HG03108 (cell line): ENCODE results near the gene LCT.
A peak's percentile ranks its signal among the peaks of the same experiment; 100 is the strongest.
"Not testable (repeated sequence)": the region's sequence is repeated elsewhere in the genome, so short reads cannot be mapped to it uniquely, and the experiment has no call there.

Experiments used
- ATAC-seq: cut with Tn5 transposase; IDR thresholded peaks from one replicate; pipeline ENCODE4 v1.9.1; 2021; ENCODE audit warnings: moderate library complexity; ENCODE audit not compliant: unreplicated experiment

LCT gene

DNA sequence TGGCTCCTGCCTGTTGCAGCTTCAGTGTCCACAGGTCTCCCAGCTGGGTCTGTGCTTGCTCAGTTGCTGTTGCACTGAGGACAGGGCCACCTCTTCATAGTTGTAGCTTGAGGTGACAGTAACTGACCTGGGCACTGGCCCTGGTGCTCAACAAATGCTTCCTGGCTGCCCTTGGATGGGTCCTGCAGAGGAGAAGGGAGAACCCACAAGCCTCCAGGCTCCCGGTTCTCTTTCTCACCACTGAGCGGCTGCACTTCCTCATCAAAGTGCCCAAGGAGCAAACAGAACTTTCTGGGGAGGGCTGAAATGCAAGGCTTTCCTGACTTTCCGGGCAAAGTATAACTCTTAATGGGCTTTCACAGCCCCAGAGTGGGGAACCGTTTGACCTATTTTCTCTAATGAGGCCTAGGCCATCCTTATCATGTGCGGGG is 38.7 kb downstream of the LCT start:
- ATAC-seq: no peak

DNA sequence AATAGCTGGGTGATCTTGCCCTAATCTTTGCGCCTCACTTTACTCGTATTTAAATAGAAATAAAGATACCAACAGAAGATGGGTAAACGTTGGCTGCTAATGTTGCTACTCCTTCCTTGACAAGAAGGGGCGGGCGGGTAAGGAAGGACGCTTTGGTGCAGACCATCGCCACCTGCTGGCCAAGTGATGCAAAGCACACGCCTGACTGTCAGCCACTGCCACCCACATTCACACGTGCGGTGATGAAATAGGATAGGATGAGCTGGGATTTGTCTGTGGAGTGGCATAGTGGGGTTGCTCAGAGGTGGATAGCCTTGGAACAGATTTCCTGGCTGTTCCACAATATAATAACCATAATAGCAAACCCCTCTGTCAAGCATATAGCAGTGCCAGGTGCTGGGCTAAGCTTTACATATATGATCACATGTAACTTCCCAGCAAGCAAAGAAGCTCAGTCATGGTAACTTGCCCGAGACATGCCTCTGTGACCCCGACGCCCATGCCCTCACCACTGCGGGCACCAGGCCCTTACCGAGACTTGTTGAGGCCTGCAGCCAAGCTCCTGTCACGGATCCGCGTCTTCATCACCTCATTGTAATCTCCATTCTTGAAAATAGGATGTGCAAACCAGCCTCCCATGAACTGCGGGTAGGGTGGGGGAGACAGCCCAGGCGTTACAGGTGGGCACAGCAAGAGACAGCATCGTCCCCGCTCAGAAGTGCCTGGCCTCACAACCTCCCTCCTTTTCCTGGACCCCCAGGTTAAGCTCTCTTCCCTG is 39.3 kb downstream of the LCT start:
- ATAC-seq: no peak

GRCh38 chr2:135796606-135797005 is 40.4 kb downstream of the LCT start:
- ATAC-seq: no peak

- not testable (repeated sequence) for ATAC-seq
Observed at GRCh38 chr2:135795641-135796040, 41.3 kb downstream of the LCT start.

- ATAC-seq: peak; percentile 42
Observed at GRCh38 chr2:135792401-135793150, 44.4 kb downstream of the LCT start.

DNA sequence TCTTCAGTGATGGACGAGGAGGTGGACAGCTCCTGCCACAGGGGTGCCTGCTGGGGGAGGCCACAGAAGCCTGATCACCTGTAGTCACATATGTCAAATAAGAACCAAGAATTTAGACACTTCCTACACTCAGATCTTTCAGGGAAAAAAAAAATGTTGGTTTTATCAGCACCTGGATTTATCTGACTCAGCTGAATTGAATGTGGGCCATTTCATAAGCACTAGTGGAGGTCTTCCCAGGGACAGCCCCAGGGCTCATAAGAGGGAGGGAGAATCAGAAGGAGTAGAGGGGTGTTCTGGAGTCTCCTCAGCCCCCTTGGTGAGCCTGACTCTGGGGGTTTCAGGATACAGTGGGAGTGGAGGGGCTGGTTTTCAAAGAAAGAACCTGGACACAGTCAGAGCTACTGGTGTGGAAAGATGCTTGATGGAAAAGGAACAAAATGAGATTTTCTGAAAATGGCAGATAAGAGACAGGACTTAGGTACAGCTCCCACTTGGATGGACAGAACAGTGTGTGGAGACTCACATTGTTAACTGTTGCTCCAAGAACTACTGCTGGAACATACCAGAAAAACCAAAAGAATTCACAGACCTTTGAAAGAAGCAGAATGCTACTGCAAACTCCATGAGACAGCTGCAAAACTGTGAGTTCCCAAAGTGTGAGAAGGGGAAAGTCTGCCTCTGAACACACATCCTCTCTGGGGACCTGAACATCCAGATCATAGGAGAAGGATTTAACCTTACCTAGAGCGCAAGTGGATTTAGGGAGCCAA is 45.4 kb downstream of the LCT start:
- ATAC-seq: no peak

DNA sequence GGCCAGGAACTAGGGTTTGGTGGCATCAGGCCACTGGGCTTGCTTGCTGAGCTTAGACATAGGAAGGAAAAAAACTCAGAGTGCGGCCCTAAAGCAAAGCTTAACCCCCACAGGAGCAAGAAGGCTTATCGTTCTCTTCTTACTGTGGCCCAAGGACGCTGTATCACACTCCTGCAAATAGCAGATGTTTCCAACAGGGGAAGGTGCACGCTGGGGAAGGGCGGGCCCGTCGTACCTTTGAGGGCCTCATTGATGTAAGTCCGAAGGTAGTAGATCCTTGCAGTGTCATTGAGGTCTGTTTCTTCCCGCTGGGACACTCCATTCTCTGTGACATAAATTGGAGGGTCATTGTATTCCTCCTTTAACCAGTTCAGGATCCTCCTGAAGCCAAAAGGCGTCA is 46.6 kb downstream of the LCT start:
- ATAC-seq: no peak

- no peak for ATAC-seq
Observed at GRCh38 chr2:135786823-135787222, 50.2 kb downstream of the LCT start.

- no peak for ATAC-seq
Observed at GRCh38 chr2:135785032-135785431, 52.0 kb downstream of the LCT start.

DNA sequence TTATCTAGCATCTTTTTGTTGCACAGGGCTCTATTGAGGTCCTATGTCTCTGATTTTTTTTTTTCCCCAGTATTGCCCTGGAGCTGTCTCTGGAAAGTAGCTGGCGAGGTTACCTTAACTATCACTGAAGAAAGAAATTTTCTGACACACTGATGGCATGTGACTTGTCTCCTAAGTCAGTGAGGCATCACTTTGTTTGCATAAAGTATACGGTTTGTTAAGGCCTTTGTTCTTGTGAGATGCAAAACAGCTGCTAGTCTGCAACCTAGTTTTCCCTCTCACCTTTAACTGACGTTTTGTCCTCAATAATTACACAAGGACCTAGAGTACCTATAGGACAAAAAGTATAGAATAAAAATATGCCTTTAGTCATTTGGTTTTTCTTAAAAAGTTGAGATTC is 53.5 kb downstream of the LCT start:
- ATAC-seq: no peak

DNA sequence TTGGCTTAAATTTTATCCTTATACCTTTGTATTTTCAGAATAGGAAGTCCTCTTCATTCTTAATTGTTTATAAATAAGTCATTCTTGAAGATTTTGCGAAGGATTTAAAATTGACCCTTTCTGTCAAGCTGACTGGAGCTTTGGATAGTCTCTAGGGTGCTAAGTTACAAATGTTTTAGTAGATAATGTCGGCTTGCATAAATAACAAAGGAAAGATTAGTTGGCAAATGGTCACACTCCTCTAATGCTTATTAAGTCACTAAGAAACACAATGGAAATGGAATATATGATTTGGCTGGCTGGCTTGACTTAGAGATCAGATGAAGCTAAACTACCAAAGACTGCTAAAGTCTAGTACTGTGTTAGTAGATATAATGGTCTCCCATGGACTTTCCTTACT is 54.8 kb downstream of the LCT start:
- no peak for ATAC-seq

DNA sequence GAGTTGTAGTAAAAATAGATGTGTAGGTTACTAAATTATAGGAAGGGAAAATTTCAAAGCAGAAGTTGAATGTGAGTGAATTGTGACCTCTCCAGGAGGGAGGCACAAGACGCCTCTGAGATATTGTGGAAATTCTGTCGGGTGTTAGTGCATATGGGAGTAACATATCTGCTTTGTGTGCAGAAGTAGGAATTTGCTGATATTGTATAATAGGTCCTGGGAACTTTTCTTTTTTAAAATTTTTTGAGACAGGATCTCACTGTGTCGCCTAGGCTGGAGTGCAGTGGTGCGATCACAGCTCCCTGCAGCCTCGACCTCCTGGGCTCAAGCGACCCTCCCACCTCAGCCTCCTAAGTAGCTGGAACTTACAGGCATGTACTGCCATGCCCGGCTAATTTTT is 60.6 kb downstream of the LCT start:
- ATAC-seq: no peak

DNA sequence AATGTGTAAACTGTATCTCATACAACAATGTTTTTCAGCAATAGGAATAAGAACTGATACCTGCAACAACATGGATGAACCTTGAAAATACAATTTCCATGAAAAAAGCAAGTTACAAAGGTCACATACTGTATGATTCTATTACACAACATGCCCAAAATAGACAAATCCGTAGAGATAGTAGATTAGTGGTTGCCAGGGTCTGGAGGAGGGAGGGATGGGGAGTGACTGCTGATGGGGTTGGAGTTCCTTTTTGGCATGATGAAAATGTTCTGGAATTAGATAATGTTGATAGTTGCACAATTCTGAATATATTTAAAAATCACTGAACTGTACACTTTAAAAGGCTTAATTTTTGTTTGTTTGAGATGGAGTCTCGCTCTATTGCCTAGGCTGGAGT is 61.6 kb downstream of the LCT start:
- ATAC-seq: no peak

DNA sequence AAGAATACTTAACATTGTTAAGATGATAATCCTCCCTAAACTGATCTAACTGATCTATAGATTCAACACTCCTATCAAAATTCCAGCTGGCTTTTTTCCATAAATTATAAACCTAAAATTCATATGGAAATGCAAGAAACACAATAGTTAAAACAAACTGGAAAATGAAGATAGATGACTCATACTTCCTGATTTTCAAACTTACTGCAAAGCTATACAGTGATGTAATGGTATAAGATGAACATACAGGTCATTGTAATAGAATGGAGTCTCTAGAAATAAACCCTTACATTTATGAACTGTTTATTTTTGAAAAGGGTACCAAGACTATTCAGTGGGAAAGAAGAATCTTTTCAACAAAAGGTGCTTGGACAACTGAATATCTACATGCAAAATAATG is 63.1 kb downstream of the LCT start:
- ATAC-seq: no peak

- ATAC-seq: no peak
Observed at GRCh38 chr2:135773319-135773718, 63.7 kb downstream of the LCT start.

DNA sequence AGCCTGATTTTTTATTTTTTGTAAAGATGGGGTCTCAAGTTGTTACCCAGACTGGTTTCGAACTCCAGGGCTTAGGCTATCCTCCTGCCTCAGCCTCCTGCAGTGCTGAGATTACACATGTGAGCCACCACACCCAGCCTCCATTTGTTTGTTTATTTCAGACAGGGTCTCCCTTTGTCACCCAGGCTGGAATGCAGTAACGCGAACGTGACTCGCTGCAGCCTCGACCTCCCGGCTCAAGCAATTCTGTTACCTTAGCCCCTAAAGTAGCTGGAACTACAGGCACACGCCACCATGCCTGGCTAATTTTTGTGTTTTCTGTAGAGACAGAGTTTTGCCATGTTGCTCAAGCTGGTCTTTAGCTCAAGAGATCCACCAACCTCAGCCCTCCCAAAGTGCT is 68.1 kb downstream of the LCT start:
- ATAC-seq: no peak

- ATAC-seq: no peak
Observed at GRCh38 chr2:135762530-135762929, 74.5 kb downstream of the LCT start.

GRCh38 chr2:135762022-135762421 is 75.0 kb downstream of the LCT start:
- no peak for ATAC-seq

GRCh38 chr2:135756692-135757091 is 80.3 kb downstream of the LCT start:
- no peak for ATAC-seq

DNA sequence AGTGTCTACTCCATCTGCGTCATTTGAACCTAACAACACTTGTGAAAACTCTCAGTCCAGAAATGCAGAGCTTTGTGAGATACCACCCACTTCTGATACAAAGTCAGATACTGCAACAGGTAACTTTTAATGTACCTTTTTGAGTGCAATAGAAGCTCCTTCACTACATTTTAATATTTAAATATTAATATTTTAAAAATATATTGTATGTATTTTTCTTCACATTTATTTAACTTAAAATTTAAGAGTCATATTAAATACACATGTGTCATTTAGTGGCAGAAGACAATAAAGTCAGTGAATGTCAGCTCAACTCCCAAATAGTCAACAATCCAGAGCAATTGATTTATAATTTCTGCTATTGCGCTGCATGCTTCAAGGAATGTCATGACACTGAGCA is 81.4 kb downstream of the LCT start:
- ATAC-seq: no peak

DNA sequence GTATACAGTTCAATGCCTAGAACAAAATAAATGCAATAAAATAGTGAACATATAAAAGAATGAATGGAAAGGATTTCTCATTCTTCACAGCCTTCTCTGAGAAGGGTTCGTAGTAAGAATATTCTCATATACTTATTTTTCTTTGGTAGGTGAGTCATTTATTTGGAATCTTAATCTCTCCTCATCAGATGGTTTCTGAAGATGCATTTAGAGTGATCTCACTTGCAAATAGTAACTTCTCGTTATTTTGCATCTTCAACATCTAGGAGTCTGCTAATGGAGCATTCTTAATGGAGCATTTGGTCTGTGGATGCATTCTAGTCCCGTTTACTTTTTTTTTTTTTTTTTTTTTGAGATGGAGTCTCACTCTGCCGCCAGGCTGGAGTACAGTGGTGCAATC is 91.4 kb downstream of the LCT start:
- no peak for ATAC-seq
